IMR-90 (cell line): ENCODE measurements around the gene FES. TPM values are rescaled to one million over a fixed set of nuclear protein-coding genes. Genes with fewer than 3 reads are reported as not detected.

Experiments used
- ATAC-seq: fragments of 200-7000 bp; cut with Tn5 transposase; 2 replicates; pipeline ENCODE4 v1.9.1; 2020; ENCODE audit warnings: low read depth, mild to moderate bottlenecking, moderate library complexity
- BruUV-seq: library from RNA; stranded (reverse); fragments of 400-500 nt; replicated peaks from 2 replicates; lab custom pipeline; 2021; lab: Mats Ljungman, UMichigan
- CTCF ChIA-PET: fragments of 300-600 bp; formaldehyde crosslinking; extraction: SDS; loops from one replicate; lab custom pipeline; 2021; ENCODE audit warnings: antibody characterized with exemption; lab: Yijun Ruan, JAX
- POLR2A ChIA-PET: fragments of 300-600 bp; sonication (Branson Sonifier 250); formaldehyde crosslinking; loops from one replicate; lab custom pipeline; 2022; ENCODE audit warnings: antibody characterized with exemption; ENCODE audit not compliant: unreplicated experiment; lab: Charles Lee
- DNase-seq: peaks from one replicate; pipeline ENCODE4 v3.0.0; 2013
- H2AFZ ChIP-seq: replicated peaks from 2 replicates; pipeline ENCODE3; 2013; ENCODE audit warnings: low read length, mild to moderate bottlenecking; ENCODE audit not compliant: poor library complexity
- H2AK5ac ChIP-seq: 2 replicates; pipeline ENCODE4 v1.6.1; 2013; ENCODE audit warnings: low read depth, low read length, inconsistent platforms
- H2AK9ac ChIP-seq: replicated peaks from 2 replicates; pipeline ENCODE3; 2013; ENCODE audit warnings: mild to moderate bottlenecking, low read depth, low read length, moderate library complexity; ENCODE audit not compliant: poor library complexity
- H2BK120ac ChIP-seq: 2 replicates; pipeline ENCODE4 v1.6.1; 2013; ENCODE audit warnings: low read depth, low read length, inconsistent platforms
- H2BK15ac ChIP-seq: 3 replicates; pipeline ENCODE4 v1.6.1; 2013; ENCODE audit warnings: low read depth, low read length, inconsistent platforms
- H2BK20ac ChIP-seq: 2 replicates; pipeline ENCODE4 v1.6.1; 2013; ENCODE audit warnings: low read depth, mild to moderate bottlenecking, inconsistent platforms, low read length, moderate library complexity
- H2BK5ac ChIP-seq: 2 replicates; pipeline ENCODE4 v1.6.1; 2013; ENCODE audit warnings: mild to moderate bottlenecking, low read depth, low read length, inconsistent platforms; ENCODE audit not compliant: poor library complexity, severe bottlenecking
- H3K14ac ChIP-seq: replicated peaks from 2 replicates; pipeline ENCODE4 v1.6.1; 2013; ENCODE audit warnings: low read depth, low read length, inconsistent platforms
- H3K18ac ChIP-seq: 2 replicates; pipeline ENCODE4 v1.6.1; 2013; ENCODE audit warnings: low read depth, low read length, control low read depth
- H3K23ac ChIP-seq: 2 replicates; pipeline ENCODE4 v1.6.1; 2013; ENCODE audit warnings: low read depth, low read length, inconsistent platforms
- H3K27ac ChIP-seq: 2 replicates; pipeline ENCODE4 v1.5.1; 2013; ENCODE audit warnings: mild to moderate bottlenecking, control low read depth, low read length; ENCODE audit not compliant: insufficient read depth
- H3K27me3 ChIP-seq: 2 replicates; pipeline ENCODE4 v1.6.1; 2013; ENCODE audit warnings: low read length; ENCODE audit not compliant: control insufficient read depth, insufficient read depth
- H3K36me3 ChIP-seq: 2 replicates; pipeline ENCODE4 v1.6.1; 2013; ENCODE audit warnings: low read length, mixed read lengths; ENCODE audit not compliant: control insufficient read depth, insufficient read depth
- H3K4ac ChIP-seq: 2 replicates; pipeline ENCODE4 v1.6.1; 2013; ENCODE audit warnings: low read depth, low read length, inconsistent platforms
- H3K4me1 ChIP-seq: 2 replicates; pipeline ENCODE4 v1.6.1; 2013; ENCODE audit warnings: low read length, mixed read lengths; ENCODE audit not compliant: control insufficient read depth, insufficient read depth
- H3K4me2 ChIP-seq: 2 replicates; pipeline ENCODE4 v1.6.1; 2013; ENCODE audit warnings: low read depth, mild to moderate bottlenecking, control low read depth, low read length, moderate library complexity
- H3K4me3 ChIP-seq: 2 replicates; pipeline ENCODE4 v1.5.1; 2013; ENCODE audit warnings: low read depth, mild to moderate bottlenecking, control low read depth, low read length, moderate library complexity; ENCODE audit not compliant: insufficient read depth
- H3K56ac ChIP-seq: 2 replicates; pipeline ENCODE4 v1.6.1; 2013; ENCODE audit warnings: low read length, inconsistent platforms; ENCODE audit not compliant: insufficient read depth; ENCODE audit errors: extremely low read depth
- H3K79me1 ChIP-seq, 2 experiments: 2 replicates each; pipeline ENCODE4 v1.6.1; 2013; ENCODE audit warnings: low read length in 2 of 2, inconsistent platforms in 1 of 2, low read depth in 1 of 2
- H3K9ac ChIP-seq: 2 replicates; pipeline ENCODE4 v1.6.1; 2013; ENCODE audit warnings: low read depth, low read length, control low read depth
- H3K9me1 ChIP-seq: 2 replicates; pipeline ENCODE4 v1.6.1; 2013; ENCODE audit warnings: low read length, inconsistent platforms; ENCODE audit not compliant: insufficient read depth
- H3K9me3 ChIP-seq: 2 replicates; pipeline ENCODE4 v1.6.1; 2013; ENCODE audit warnings: low read length; ENCODE audit not compliant: control insufficient read depth, insufficient read depth
- H4K20me1 ChIP-seq: 2 replicates; pipeline ENCODE4 v1.6.1; 2013; ENCODE audit warnings: low read length, inconsistent platforms; ENCODE audit not compliant: insufficient read depth
- H4K5ac ChIP-seq: 2 replicates; pipeline ENCODE4 v1.6.1; 2013; ENCODE audit warnings: mild to moderate bottlenecking, low read depth, low read length, control low read depth
- H4K8ac ChIP-seq, 2 experiments: 2 replicates each; pipeline ENCODE4 v1.6.1; 2013; ENCODE audit warnings: low read depth in 2 of 2, low read length in 2 of 2, control low read depth in 1 of 2, inconsistent platforms in 1 of 2
- H4K91ac ChIP-seq: 2 replicates; pipeline ENCODE4 v1.6.1; 2013; ENCODE audit warnings: low read depth, low read length, inconsistent platforms; ENCODE audit not compliant: insufficient read depth
- MAFK ChIP-seq: IDR thresholded peaks from 2 replicates; pipeline ENCODE4 v1.6.1; 2012; ENCODE audit warnings: low read depth, low read length, improper control_type of control experiment
- MAZ ChIP-seq: IDR thresholded peaks from 2 replicates; pipeline ENCODE4 v1.6.1; 2012; ENCODE audit warnings: low read depth, mild to moderate bottlenecking, low read length, improper control_type of control experiment, moderate library complexity, borderline replicate concordance
- POLR2A ChIP-seq: IDR thresholded peaks from 2 replicates; pipeline ENCODE4 v1.6.1; 2012; ENCODE audit warnings: mild to moderate bottlenecking, low read depth, low read length
- RAD21 ChIP-seq: IDR thresholded peaks from 2 replicates; pipeline ENCODE4 v1.6.1; 2012; ENCODE audit warnings: low read length, improper control_type of control experiment
- RCOR1 ChIP-seq: IDR thresholded peaks from 2 replicates; pipeline ENCODE4 v1.6.1; 2012; ENCODE audit warnings: mild to moderate bottlenecking, low read length, improper control_type of control experiment; ENCODE audit not compliant: insufficient replicate concordance
- RFX5 ChIP-seq: IDR thresholded peaks from 2 replicates; pipeline ENCODE4 v1.8.0; 2012; ENCODE audit warnings: low read depth, mild to moderate bottlenecking, low read length, moderate library complexity
- SMC3 ChIP-seq: fragments of 150-350 bp; IDR thresholded peaks from 2 replicates; pipeline ENCODE4 v1.6.1; 2016; ENCODE audit warnings: low read depth, mild to moderate bottlenecking, antibody characterized with exemption, low read length, moderate library complexity
- USF2 ChIP-seq: fragments of 150-350 bp; IDR thresholded peaks from 2 replicates; pipeline ENCODE4 v1.6.1; 2017; ENCODE audit warnings: mild to moderate bottlenecking, antibody characterized with exemption, low read length, low read depth
- WGBS, 2 experiments: methylation state at CpG; one replicate each; pipeline versions ENCODE4 v1.1.5 to v1.1.7; 2013; ENCODE audit warnings: missing lambda C conversion rate in 2 of 2; ENCODE audit not compliant: insufficient read length in 1 of 2; ENCODE audit errors: extremely low coverage in 2 of 2; 5-methylcytosine and 5-hydroxymethylcytosine counted together
- dilution Hi-C: fragments of 300-500 bp; cut with HindIII; formaldehyde crosslinking; loops from one replicate; pipeline ENCODE4 v1.14.3; 2018; ENCODE audit warnings: low sequenced_read_pairs; ENCODE audit not compliant: unreplicated experiment
- in situ Hi-C: fragments of 300-500 bp; cut with MboI; formaldehyde crosslinking; loops from 3 replicates; pipeline ENCODE4 v1.14.3; 2019; ENCODE audit warnings: low sequenced_read_pairs, inconsistent platforms, mixed read lengths
- intact Hi-C: fragments of 100-400 bp; cut with micrococcal nuclease; formaldehyde crosslinking; loops from 2 replicates; pipeline ENCODE4 v1.10.0; 2022
- polyA plus RNA-seq, 3 experiments: library from polyadenylated mRNA; depleted of rRNA; stranded (reverse); fragments of >200 nt; gene quantifications; 2 replicates each; pipeline ENCODE4 v1.2.3, GENCODE V29; 2012; ENCODE audit warnings: low replicate concordance in 1 of 3
- total RNA-seq: library from RNA; depleted of rRNA; stranded (reverse); fragments of >200 nt; gene quantifications from 2 replicates; pipeline ENCODE4 v1.2.3, GENCODE V29; 2012

Gene FES
- total and polyA plus RNA-seq, 2 of the 4 experiments (the other 2 are of a cell fraction): 10.5 to 11.7 TPM

GRCh38 chr15:90840954-90841353, 43.4 kb upstream of the FES start:
- no CpG with 5 or more reads among the region's 8 CpGs for WGBS, 2 experiments
- no peak overlapping the region for H3K27ac ChIP-seq
- no peak overlapping the region for H3K9ac ChIP-seq
- H3K9me3 ChIP-seq: no peaks in the 10 kb centered on the region
- H3K4me1 ChIP-seq: peaks cover 9% of the 10 kb centered on the region
- H3K9me1 ChIP-seq: peaks cover 4% of the 10 kb centered on the region; the same call in 1 of the 2 replicates
- H3K4ac ChIP-seq: no peak overlapping the region
- H3K18ac ChIP-seq: no peak overlapping the region
- H4K91ac ChIP-seq: no peak overlapping the region
- H2AK9ac ChIP-seq: no peak overlapping the region
- H2BK15ac ChIP-seq: no peak overlapping the region
- H4K8ac ChIP-seq: no peak overlapping the region
- intact Hi-C loops (no loop called here), dilution Hi-C loops (no loop called here), in situ Hi-C loops (no loop called here)
- H2AFZ ChIP-seq: no peak overlapping the region
- no peak overlapping the region for H3K56ac ChIP-seq
- no peaks in the 10 kb centered on the region; the same call in 1 of the 2 replicates for H4K20me1 ChIP-seq
- no peak overlapping the region for H2BK20ac ChIP-seq
- no peaks in the 10 kb centered on the region for H3K27me3 ChIP-seq
- H3K36me3 ChIP-seq: no peaks in the 10 kb centered on the region
- H2BK5ac ChIP-seq: no peak overlapping the region
- ATAC-seq (no peak), DNase-seq (no peak)
- BruUV-seq: no TSS peak
- H3K79me1 ChIP-seq: no peaks in the 10 kb centered on the region
- no peak overlapping the region for H3K4me3 ChIP-seq
- no peak overlapping the region for H2BK120ac ChIP-seq
- no peak overlapping the region for H3K4me2 ChIP-seq
- no peak overlapping the region for H3K14ac ChIP-seq
- H2AK5ac ChIP-seq: no peak overlapping the region
- H3K23ac ChIP-seq: no peak overlapping the region
- POLR2A ChIA-PET: no interaction called here
- CTCF ChIA-PET: no interaction called here
- H4K5ac ChIP-seq: no peak overlapping the region
- TF ChIP-seq SMC3 (no peak), MAZ (no peak), MAFK (no peak), USF2 (no peak), RAD21 (no peak), RFX5 (no peak), RCOR1 (no peak), POLR2A (no peak)
